OCI-LY1 (cell line): Measurements from ENCODE around the gene EVI5L.
"Not testable (repeated sequence)": the region's sequence is repeated elsewhere in the genome, so short reads cannot be mapped to it uniquely, and the experiment has no call there.

Experiments
- H2AFZ ChIP-seq: fragments of 200-600 bp; sonication (generic), shearing (Covaris generic); 2 replicates; pipeline ENCODE4 v1.6.0; 2014; ENCODE audit warnings: antibody characterized with exemption, mild to moderate bottlenecking, low read length
- H3F3A ChIP-seq: fragments of 200-600 bp; sonication (generic), shearing (Covaris generic); 2 replicates; pipeline ENCODE4 v1.6.0; 2014; ENCODE audit warnings: mild to moderate bottlenecking, antibody characterized with exemption, low read length, moderate library complexity; ENCODE audit not compliant: insufficient read depth
- H3K27ac ChIP-seq: fragments of 200-600 bp; sonication (generic); 2 replicates; pipeline ENCODE4 v1.5.1; 2014; ENCODE audit warnings: low read length, mixed run types, mild to moderate bottlenecking, low read depth; ENCODE audit not compliant: poor library complexity, severe bottlenecking
- H3K27me3 ChIP-seq: fragments of 200-600 bp; sonication (generic); 2 replicates; pipeline ENCODE4 v1.6.0; 2014; ENCODE audit warnings: antibody characterized with exemption, mild to moderate bottlenecking, low read length, moderate library complexity; ENCODE audit not compliant: insufficient read depth
- H3K36me3 ChIP-seq: fragments of 200-600 bp; sonication (generic); 2 replicates; pipeline ENCODE4 v1.6.1; 2014; ENCODE audit warnings: mild to moderate bottlenecking, antibody characterized with exemption, low read length, moderate library complexity, mixed read lengths; ENCODE audit not compliant: insufficient read depth
- H3K4me1 ChIP-seq: fragments of 200-600 bp; sonication (generic); 2 replicates; pipeline ENCODE4 v1.5.1; 2014; ENCODE audit warnings: mild to moderate bottlenecking, low read length, moderate library complexity; ENCODE audit not compliant: insufficient read depth, severe bottlenecking
- H3K4me2 ChIP-seq: fragments of 200-600 bp; sonication (generic), shearing (Covaris generic); 2 replicates; pipeline ENCODE4 v1.6.1; 2014; ENCODE audit warnings: low read length
- H3K4me3 ChIP-seq: fragments of 200-600 bp; sonication (generic); 2 replicates; pipeline ENCODE4 v1.5.1; 2014; ENCODE audit warnings: low read length, low read depth, mild to moderate bottlenecking, mixed read lengths; ENCODE audit not compliant: poor library complexity, severe bottlenecking
- H3K79me2 ChIP-seq: fragments of 200-600 bp; shearing (Covaris generic); 2 replicates; pipeline ENCODE4 v1.6.1; 2016; ENCODE audit warnings: mixed run types, low read length, mixed read lengths; ENCODE audit not compliant: insufficient read depth
- H3K9ac ChIP-seq: fragments of 200-600 bp; sonication (generic), shearing (Covaris generic); 2 replicates; pipeline ENCODE4 v1.6.1; 2014; ENCODE audit warnings: mild to moderate bottlenecking, low read length, mixed read lengths
- H3K9me2 ChIP-seq: fragments of 200-600 bp; sonication (generic), shearing (Covaris generic); 2 replicates; pipeline ENCODE4 v1.6.1; 2014; ENCODE audit warnings: low read depth, mild to moderate bottlenecking, low read length, mixed read lengths
- H3K9me3 ChIP-seq: fragments of 200-600 bp; shearing (Covaris generic); 2 replicates; pipeline ENCODE4 v1.6.1; 2014; ENCODE audit warnings: low read length, mixed read lengths
- H4K20me1 ChIP-seq: fragments of 200-600 bp; sonication (generic), shearing (Covaris generic); 2 replicates; pipeline ENCODE4 v1.6.0; 2016; ENCODE audit warnings: mild to moderate bottlenecking, low read length; ENCODE audit not compliant: insufficient read depth
- CTCF ChIP-seq: fragments of 200-600 bp; sonication (generic), shearing (Covaris generic); IDR thresholded peaks from 2 replicates; pipeline ENCODE4 v1.5.1; 2017; ENCODE audit warnings: mild to moderate bottlenecking, antibody characterized with exemption, low read length, moderate library complexity, mixed read lengths
- EZH2 ChIP-seq: fragments of 200-600 bp; sonication (generic), shearing (Covaris generic); IDR thresholded peaks from 2 replicates; pipeline ENCODE4 v1.8.0; 2017; ENCODE audit warnings: borderline replicate concordance, mixed run types, mild to moderate bottlenecking, antibody characterized with exemption, low read length, moderate library complexity, mixed read lengths

EVI5L gene

GRCh38 chr19:7811989-7812388, 18.0 kb upstream of the EVI5L start:
- Histone ChIP-seq H3K27me3 (no peaks in the 10 kb centered on the region), H3K79me2 (no peaks in the 10 kb centered on the region), H3K9me2 (no peaks in the 10 kb centered on the region), H3K36me3 (no peaks in the 10 kb centered on the region), H4K20me1 (no peaks in the 10 kb centered on the region), H2AFZ (no peak overlapping the region), H3K9me3 (no peaks in the 10 kb centered on the region), H3F3A (no peaks in the 10 kb centered on the region), H3K4me2 (no peak overlapping the region), H3K27ac (no peak overlapping the region), H3K4me3 (no peak overlapping the region), H3K4me1 (no peaks in the 10 kb centered on the region), H3K9ac (no peak overlapping the region)
- no peak for TF ChIP-seq EZH2
- TF ChIP-seq CTCF, result no peak

- Histone ChIP-seq H3K27ac (no peak overlapping the region), H3K36me3 (no peaks in the 10 kb centered on the region), H3K79me2 (no peaks in the 10 kb centered on the region), H3K4me3 (no peak overlapping the region), H3K9me2 (no peaks in the 10 kb centered on the region), H3K9ac (no peak overlapping the region), H3K27me3 (0 out of 2 replicates have a peak, but pooled peaks cover 2% of the 10 kb centered on the region), H3F3A (no peaks in the 10 kb centered on the region), H3K4me1 (no peaks in the 10 kb centered on the region), H2AFZ (no peak overlapping the region), H3K4me2 (no peak overlapping the region), H3K9me3 (no peaks in the 10 kb centered on the region), H4K20me1 (no peaks in the 10 kb centered on the region)
- TF ChIP-seq CTCF, result no peak
- no peak for TF ChIP-seq EZH2
Observed at GRCh38 chr19:7815325-7815724, 14.7 kb upstream of the EVI5L start.

GRCh38 chr19:7816040-7816439, 14.0 kb upstream of the EVI5L start:
- not testable (repeated sequence) for H3K9ac ChIP-seq, H3K4me2 ChIP-seq, H3K4me3 ChIP-seq, H3K27ac ChIP-seq, H3K79me2 ChIP-seq, H3K36me3 ChIP-seq, H2AFZ ChIP-seq, H3K9me3 ChIP-seq, H3K4me1 ChIP-seq, H3F3A ChIP-seq, H4K20me1 ChIP-seq, H3K9me2 ChIP-seq, H3K27me3 ChIP-seq

GRCh38 chr19:7817801-7818200, 12.2 kb upstream of the EVI5L start:
- no peaks in the 10 kb centered on the region for H3K4me1 ChIP-seq
- TF ChIP-seq EZH2 (no peak), CTCF (no peak)
- no peaks in the 10 kb centered on the region for H4K20me1 ChIP-seq
- H2AFZ ChIP-seq, result no peak overlapping the region
- H3K79me2 ChIP-seq, result no peaks in the 10 kb centered on the region
- no peaks in the 10 kb centered on the region for H3K9me2 ChIP-seq
- H3K9me3 ChIP-seq, result no peaks in the 10 kb centered on the region
- H3K4me2 ChIP-seq, result no peak overlapping the region
- H3K9ac ChIP-seq, result no peak overlapping the region
- no peaks in the 10 kb centered on the region for H3F3A ChIP-seq
- 0 out of 2 replicates have a peak, but pooled peaks cover 7% of the 10 kb centered on the region for H3K27me3 ChIP-seq
- no peaks in the 10 kb centered on the region for H3K36me3 ChIP-seq
- no peak overlapping the region for H3K4me3 ChIP-seq
- H3K27ac ChIP-seq, result no peak overlapping the region
